ENCODE measurements around the gene RET.

The RET gene

DNA sequence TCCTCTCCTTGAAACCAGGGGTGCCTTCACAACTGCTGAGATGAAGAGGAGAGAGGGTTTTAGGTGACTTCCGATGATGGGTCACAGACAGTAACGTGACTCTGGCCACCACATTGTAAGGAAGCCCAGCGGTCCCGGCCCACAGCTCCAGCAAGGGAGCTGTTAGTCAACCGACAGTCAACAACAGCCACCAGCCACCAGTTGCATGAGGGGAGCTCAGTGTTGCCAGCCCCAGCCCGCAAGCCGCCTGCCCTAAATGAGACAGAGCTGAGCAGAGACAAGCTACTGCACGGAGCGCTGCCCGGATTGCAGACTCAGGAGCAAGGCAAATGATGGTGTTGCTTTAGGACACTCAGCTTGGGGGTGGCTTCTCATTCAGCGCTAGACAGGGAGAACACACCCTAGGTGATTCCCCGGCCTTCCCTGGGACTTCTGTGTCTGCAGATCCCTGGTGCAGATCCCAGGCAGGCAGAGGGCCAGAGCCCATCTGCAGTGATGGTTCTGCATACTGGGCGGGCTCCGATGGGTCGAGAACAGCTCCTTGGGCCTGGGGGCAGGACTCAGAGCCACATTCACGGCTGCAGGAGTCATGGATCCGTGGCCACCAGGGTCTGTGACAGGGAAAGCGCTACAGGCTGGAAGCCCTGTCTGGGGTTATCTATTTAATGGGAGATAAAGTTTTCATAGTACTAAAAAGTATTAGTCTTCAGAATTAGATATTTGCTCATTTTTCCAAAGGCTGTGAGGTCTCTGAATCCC, 14.3 kb upstream of the RET start:
- no peak for DNase-seq (ENCODE audit: low read depth in 2 of 2)

- DNase-seq (ENCODE audit: low read depth in 2 of 2), result no peak
These were observed 12.4 kb upstream of the RET start for GRCh38 chr10:43064331-43065075.

DNA sequence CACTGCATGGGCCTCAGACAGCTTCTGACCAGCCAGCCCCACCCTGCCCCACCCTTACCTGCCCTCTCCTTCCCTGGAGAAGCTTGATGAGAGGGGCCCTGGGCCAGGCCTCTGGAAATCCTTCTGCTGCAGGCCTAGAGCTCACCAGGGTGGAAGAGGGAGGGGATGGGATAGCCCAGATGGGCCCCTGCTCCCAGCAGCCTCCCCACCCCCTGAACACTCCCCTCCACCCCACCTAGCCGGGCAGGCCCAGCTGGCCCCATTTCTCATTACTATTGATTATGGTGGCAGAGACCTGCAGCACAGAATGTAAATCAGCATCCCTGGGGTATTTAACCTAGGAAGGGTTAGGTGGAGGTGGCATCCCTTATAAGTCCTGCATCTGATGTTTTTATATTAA, 11.6 kb upstream of the RET start:
- no peak for DNase-seq (ENCODE audit: low read depth in 2 of 2)

- DNase-seq (ENCODE audit: low read depth in 2 of 2), result no peak
These were observed 11.1 kb upstream of the RET start for GRCh38 chr10:43065761-43066160.

GRCh38 chr10:43066481-43066880, 10.4 kb upstream of the RET start:
- DNase-seq (ENCODE audit: low read depth in 2 of 2), result no peak

DNA sequence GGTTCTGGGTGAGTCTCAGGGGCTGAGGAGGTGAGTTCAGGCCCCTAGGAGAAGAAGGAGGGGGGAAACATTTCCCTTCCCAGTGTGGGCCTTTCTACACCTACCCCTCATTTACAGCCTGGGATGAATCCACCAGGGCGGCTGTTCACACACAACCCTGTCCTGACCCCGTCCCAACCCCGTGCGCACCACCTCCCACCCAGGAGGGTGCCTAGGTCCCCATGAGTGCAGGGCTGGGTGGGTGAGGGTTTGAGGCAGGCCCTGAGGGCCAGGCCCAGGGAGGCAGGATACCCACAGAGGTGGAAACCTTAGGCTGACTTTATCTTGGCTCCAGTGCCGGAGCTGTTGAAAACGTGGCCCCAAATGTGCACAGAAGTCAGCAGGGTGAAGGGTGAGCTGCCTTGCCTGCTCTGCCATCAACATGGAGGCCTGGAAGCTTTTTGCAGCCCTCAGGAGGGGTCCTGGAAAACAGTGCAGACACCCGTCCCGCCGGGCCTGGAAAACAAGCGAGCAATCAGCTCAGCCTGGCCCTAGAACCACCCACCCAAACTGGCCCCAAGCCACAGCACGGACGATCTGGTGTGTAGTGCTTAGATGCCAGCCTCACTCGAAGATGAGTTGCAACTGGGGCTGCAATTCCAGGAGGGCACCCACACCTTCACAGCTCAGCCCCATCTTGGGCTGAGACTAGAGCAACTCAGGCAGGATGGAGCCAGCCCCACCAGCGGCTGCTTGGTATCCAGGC, 9.3 kb upstream of the RET start:
- no peak for DNase-seq (ENCODE audit: low read depth in 2 of 2)

GRCh38 chr10:43068136-43068395, 8.8 kb upstream of the RET start:
- DNase-seq (ENCODE audit: low read depth in 2 of 2), result no peak

DNA sequence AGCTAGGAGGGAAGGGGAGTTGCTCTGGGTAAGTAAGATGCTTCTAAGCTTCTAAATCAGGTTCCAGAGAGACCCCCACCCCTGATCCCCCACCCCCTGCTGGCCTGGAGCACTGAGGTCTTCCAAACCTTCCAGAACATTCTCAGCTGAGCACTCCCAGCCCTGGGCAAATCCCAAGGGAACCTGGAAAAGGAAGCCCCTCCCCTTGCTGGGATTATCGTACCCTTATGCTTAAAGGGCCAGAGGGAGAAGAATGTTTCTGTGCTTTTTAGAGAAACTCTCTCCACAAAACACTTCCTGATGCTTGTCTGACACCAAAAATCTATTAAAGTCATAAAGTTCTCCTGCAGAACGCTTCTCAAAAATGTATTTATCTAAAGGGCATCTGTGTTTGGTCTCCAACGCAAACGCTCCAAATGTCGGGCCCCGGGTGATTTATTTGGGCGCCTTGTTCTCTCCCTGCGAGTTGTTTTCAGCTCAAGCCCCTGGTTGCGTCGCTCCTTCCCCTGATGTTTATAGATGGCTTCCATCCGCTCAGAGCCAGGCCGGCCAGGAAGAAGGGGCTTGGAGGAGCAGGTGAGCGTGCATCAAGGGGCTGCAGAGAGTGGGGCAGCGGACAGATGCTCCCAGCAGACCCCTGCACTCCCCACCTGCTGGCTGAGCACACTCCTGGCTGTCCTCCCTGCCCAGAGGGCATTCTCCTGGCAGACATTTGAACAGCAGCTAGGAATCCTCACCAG, 8.2 kb upstream of the RET start:
- no peak for DNase-seq (ENCODE audit: low read depth in 2 of 2)

GRCh38 chr10:43069211-43069515, 7.7 kb upstream of the RET start:
- DNase-seq (ENCODE audit: low read depth in 2 of 2), result no peak

GRCh38 chr10:43069579-43069978, 7.3 kb upstream of the RET start:
- DNase-seq (ENCODE audit: low read depth in 2 of 2), result no peak

DNA sequence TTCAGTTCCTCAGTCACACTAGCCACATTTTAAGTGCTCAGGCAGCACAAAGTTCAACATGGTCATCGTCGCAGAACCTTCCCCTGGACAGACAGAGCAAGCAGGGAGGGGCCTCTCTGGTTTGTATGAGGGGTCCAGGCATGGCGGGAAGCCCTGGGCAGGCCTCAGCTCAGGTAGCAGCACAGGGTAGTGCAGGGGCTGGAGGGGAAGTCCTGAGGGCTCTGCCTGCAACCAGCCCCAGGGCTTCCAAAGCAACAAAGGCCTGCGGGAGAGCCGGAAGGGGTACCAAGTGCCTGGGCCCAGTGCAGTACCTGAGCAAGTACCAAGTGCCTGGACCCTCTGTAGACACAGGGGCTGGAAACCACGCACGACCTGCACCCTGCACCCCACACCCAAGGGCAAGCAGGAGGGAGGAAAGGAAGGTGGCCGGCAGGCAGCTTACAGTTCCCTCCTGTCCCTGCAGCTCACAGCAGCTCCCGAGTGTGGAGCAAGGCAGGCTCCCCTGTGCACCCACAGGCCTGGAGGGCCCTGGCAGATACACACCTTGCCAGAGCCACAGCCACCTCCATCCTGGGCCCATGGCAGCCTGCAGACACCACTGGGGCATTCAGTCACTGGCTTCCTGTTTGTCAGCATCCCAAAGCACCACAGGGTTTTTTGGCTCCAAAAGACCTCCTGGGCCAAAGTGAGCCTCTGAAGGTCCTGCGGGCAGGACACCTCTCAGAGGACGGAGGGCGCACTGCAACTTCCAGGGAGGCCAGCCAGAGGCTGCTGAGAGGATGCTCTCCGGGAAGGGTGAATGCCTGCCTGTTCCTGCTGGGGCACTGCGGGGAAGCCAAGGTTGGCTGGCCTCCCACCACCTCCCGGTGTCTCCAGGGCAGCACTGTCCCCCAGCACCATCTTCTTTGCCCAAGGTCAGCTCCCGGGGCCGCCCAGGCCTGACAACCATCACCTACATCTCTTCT, 6.5 kb upstream of the RET start:
- DNase-seq (ENCODE audit: low read depth in 2 of 2), result no peak

- no peak for DNase-seq (ENCODE audit: low read depth in 2 of 2)
These were observed 4.8 kb upstream of the RET start for GRCh38 chr10:43071865-43072650.

- DNase-seq (ENCODE audit: low read depth in 2 of 2), result no peak
These were observed 3.7 kb upstream of the RET start for GRCh38 chr10:43073191-43073590.

GRCh38 chr10:43073721-43074120, 3.1 kb upstream of the RET start:
- no peak for DNase-seq (ENCODE audit: low read depth in 2 of 2)

GRCh38 chr10:43074409-43074808, 2.5 kb upstream of the RET start:
- DNase-seq (ENCODE audit: low read depth in 2 of 2), result no peak

DNA sequence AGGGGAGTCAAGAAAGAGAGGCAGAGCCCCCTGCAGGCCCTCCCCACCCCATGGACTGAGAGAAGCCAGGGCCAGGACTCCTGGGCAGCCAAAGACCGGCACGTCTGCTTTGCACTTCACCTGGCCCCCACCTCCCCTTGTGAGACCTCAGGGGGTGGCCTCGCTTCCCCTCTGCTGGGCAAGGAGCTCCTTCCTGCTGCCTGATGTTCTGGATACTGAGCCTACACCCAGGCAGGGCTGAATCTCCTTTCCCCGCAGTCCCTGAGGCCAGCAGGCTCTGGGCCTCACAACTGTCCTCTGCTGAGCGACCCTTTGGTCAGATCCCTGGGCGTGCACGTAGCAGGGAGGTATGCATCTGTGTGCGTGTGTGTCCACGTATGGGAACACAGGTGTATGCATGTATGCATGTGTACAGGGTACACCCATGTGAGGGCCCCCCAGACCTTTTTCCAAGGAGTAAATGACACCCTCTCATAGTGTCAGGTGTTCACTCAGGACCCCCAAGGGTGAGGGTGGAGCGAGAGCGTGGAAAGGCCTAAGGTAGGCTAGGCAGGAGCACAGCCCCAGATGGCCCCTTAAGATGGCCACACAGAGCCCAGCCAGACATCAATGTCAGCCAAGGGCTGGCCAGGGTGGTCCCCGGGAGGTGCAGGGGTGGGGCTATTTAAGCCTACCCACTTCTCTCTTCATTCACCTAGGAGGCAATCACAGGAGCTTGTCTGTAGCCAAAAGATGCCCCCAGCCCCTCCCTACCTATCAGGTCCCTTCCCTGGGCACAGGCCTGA, 1.9 kb upstream of the RET start:
- no peak for DNase-seq (ENCODE audit: low read depth in 2 of 2)

GRCh38 chr10:43075612-43076003, 1.3 kb upstream of the RET start:
- DNase-seq (ENCODE audit: low read depth in 2 of 2), result no peak

DNA sequence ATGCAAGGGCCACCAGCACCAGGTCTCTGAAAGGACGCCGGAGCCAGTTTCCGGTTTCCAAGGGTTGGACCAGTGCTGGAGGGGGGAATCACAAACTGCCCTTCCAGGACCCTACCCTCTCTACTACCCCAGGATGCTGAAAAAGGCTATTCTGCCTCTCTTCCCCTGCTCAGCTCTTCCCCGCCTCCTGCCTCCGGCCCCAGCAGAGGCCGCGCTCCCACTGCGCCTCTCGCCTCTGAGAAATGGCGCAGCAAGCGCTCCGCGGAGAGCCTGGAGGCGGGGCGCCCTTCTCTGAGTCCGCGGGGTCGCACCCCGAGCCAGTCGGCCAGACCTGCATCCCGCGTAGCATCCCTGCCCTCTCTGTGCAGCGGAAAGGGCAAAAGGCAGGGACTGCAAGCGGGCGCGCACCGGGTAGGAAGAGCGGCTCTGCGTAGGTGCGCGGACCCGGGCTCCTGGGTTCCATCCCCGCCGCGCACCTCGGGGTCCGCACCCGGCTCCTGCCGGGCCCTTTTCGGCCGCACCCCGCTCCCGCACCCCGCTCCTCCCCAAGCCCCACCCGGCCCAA, 476 bp upstream of the RET start:
- no peak for DNase-seq (ENCODE audit: low read depth in 2 of 2)

DNA sequence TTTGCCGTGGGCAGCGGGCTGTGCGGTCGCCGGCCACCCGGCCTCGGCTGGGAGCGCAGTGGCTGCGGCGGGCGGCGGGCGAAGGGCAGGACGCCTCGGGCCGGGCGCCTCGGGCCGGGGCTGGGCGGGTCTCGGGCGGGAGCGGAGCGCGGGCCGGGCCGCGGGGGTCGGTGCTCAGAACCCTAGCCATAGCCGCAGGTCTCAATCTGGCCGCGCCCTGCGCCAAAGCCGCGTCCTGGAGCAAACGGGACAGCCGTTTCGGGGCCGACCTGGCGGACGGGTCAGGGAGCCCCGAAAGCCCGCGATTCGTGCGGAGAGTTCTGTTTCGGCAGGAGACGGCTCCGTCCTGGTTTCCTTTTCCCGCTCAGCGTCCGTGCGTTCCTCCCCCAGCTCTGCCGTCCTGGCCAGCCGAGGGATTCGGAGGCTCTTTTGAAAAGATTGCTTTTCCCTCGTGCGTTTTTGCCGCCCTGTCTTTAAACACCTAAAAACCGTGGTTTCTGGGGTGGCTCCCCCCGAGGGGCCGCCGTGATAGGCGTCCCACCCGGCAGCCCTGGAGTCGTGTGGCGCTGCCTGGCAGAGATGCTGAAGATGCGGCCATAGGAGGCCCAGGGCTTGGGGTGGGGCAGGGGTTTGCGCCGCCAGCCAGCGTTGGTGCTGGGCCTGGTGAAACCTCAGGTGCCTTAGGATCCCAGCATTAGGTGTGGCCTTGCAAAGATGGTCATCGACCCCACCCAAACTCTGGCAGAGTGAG, 727 bp downstream of the RET start:
- DNase-seq (ENCODE audit: low read depth in 2 of 2), result no peak

All from stimulated activated CD8-positive, alpha-beta memory T cell treated with anti-CD3 and anti-CD28 coated beads, Interleukin-15, amount 100 ng/mL, for 48 hours (primary cell).